Stimulated activated CD8-positive, alpha-beta memory T cell treated with anti-CD3 and anti-CD28 coated beads, Interleukin-7, amount 100 ng/mL, for 4 hours (primary cell): ENCODE data around the gene SLC25A38.

Experiments
- DNase-seq, 2 donors: peaks; one replicate each; pipeline ENCODE4 v3.0.0-alpha.2; 2020; ENCODE audit warnings: low read depth in 2 of 2

SLC25A38 gene

GRCh38 chr3:39376959-39377634 lies 6.1 kb upstream of the SLC25A38 start:
- no peak for DNase-seq

- peak; percentile 31 to 43 for DNase-seq
Observed at GRCh38 chr3:39378088-39378487, 5.1 kb upstream of the SLC25A38 start.

DNA sequence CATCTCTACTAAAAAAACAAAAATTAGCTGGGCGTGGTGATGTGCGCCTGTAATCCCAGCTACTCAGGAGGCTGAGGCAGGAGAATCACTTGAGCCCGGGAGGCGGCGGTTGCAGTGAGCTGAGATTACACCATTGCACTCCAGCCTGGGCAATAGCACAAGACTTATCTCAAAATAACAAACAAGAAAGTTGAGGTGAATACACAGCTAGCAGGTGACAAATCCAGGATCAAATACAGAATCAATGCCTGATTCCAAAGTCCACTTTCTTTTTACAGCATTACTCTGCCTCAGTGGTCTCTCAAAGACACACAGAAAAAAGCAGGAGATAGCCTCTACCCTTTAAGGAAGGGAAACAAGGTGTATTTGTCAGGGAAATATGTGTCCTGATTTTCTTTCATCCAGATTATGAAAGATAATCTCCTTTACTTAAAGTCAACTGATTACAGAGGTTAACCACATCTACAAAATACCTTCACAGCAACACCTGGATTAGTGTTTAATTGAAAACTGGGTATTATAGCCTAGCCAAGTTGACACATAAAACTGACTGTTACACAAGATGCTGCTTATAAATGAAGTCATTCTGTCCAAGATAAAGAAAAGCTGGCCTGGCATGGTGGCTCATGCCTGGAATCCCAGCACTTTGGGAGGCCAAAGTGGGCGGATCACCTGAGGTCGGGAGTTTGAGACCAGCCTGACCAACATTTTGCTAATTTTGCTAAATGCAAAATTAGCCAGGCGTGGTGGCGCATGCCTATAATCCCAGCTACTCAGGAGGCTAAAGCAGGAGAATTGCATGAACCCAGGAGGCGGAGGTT lies 4.0 kb upstream of the SLC25A38 start:
- DNase-seq, result no peak

DNA sequence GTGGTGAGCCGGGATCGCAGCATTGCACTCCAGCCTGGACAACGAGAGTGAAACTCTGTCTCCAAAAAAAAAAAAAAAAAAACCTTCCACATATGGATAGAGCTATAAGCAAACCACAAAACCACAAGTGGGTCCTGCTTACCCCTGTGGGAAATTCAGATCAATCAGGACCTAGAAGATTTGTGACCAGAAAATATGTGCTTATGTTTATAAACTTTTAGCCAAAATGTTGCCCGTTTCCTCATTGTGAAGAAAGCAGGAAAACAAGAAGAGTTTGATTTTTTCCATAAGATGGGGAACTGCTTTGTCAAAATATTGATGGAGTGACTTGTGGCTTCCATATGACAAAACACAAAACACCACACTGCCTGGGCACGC lies 3.4 kb upstream of the SLC25A38 start:
- DNase-seq, result no peak

GRCh38 chr3:39381432-39381831 lies 1.7 kb upstream of the SLC25A38 start:
- no peak for DNase-seq

DNA sequence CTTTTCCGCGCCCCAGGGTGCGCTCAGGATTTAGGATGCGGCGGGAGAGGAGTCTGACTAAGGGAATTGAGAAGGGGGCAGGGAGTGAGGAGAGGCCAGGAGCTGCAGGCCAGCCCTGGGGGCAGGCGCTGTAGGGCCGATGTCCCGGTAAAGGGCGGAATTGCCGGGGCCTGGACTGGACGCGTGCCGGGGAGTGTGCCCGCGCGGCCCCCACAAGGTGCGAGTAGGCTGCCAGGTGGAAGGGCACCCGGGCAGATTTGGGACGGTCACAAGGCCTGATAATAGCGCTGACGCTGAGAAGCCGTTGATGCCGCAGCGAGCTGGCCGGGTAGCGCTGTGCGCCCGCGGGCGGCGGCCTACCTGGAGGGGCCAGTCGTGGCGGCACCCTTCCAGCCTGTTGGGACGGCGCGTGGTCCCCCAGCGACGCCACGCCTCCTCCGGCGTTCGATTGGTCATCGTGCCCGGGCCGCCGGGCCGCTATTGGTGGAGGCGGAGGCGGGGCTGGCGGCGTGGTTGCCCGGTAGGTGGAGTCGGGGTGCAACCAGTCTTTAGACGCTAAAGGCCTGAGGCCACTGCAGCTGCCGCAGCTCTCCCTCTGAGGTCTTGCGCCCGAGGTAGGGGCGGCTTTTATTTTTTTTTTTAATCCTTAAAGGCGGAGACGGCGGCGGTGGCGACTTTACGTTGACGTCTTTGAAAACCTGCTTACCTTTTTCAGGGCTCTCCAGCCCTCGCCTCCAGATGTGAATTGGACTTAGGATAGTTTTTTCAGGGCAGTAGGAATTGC lies 903 bp downstream of the SLC25A38 start:
- DNase-seq, result peak; percentile 86 to 94

GRCh38 chr3:39384665-39385000 lies 1.5 kb downstream of the SLC25A38 start:
- DNase-seq, result no peak

- no peak for DNase-seq
Observed at GRCh38 chr3:39385456-39386090, 2.4 kb downstream of the SLC25A38 start.

DNA sequence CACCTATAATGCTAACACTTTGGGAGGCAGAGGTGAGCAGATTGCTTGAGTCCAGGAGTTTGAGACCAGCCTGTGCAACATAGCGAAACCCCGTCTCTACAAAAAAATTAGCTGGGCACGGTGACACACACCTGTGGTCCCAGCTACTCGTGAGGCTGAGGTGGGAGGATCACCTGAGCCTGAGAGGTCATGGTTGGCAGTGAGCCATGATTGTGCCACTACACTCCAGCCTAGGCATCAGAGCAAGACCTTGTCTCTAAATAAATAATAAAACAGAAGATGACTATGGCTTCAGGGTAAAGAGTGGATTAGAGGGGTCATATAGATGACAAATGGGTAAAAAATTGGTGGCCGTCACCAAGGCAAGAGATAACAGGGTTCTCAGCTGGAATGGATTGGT lies 3.1 kb downstream of the SLC25A38 start:
- DNase-seq, result no peak

DNA sequence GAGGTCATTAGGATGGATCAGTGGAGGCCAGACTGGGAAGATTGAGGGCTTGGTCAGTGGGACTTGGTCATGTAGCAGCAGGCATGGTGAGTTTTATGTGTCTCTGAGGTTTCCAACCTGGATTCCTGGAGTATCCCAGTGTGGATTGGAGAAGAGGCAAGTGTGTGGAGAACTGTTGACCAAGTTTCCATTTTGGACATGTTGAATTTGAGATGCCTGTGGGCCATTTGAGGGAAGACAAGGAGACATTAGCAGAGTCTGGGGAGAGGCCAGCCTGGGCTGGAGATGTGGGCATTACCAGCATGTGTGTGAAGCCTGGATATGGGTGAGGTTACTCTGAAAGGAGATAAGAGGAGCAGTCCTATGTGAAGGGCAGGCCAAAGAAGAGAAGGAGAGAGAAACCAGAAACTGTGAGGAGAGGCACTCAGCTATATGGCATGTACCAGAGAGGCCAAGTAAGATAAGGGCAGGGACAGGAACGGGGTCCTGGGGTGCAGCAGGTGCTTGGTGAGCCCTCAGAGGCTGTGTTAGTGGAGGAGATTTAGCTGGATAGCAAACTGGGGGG lies 4.3 kb downstream of the SLC25A38 start:
- DNase-seq, result no peak

DNA sequence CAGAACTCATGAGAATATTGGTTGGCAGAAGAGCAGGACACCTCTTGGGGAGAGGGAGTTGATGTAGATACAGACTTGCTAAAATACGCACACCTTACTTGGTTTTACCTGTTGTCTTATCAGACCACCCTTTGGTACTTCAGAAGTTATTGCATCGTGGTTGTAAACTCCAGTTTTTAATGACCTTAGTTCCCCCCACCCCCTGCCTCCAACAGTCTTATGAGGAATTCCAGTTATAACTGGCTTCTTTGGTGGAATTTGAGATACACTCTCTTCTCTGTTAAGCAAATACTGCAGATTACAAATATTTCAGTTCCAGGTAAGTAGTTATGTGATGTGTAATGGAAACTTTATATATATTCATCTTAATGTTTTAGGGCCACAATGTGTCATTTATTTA lies 5.0 kb downstream of the SLC25A38 start:
- no peak for DNase-seq

DNA sequence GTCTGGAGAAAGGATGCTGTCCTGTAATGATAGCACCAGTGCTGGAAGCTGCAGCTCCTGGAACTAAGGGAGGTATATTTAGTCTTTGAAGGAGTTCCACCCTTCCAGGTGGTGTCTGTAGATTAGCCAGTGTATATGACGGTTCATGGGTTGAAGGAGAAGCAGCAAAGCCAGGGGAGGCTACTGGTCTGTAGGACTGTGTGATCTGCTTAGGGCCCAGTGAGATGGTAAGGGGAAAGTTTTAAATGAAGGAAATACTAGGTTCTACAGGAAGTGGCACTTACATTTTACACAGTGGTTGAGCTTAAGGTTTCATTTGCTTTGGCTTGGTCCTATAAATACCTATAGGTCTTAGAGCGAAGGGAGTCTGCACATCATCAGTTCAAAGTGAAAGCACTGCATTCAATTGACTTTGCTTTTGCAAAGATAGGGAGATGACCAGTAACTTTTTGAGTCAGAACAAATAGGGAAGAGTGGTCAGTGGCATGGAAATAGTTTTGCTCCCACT lies 5.6 kb downstream of the SLC25A38 start:
- no peak for DNase-seq

DNA sequence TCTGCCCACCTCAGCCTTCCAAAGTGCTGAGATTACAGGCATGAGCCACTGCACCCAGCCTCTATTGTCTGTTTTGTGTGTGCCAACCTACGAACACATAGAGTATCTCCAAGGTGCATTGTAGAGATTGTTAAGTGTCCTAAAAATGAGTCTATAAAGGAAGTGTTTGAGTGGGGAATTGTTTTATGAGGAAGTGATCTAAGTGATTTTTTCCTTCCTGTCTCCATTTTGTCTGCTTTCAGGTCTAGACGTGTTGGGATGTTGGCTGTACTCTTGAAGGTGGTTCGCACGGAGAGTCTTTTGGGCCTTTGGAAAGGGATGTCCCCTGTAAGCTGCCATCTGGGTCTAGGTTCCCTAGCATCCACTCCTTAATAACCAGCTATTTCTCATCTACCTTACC lies 7.0 kb downstream of the SLC25A38 start:
- no peak for DNase-seq

GRCh38 chr3:39396690-39397089 lies 13.5 kb downstream of the SLC25A38 start:
- no peak for DNase-seq

GRCh38 chr3:39398700-39399099 lies 15.5 kb downstream of the SLC25A38 start:
- DNase-seq, result no peak

- DNase-seq, result no peak
Observed at GRCh38 chr3:39401983-39402382, 18.8 kb downstream of the SLC25A38 start.

DNA sequence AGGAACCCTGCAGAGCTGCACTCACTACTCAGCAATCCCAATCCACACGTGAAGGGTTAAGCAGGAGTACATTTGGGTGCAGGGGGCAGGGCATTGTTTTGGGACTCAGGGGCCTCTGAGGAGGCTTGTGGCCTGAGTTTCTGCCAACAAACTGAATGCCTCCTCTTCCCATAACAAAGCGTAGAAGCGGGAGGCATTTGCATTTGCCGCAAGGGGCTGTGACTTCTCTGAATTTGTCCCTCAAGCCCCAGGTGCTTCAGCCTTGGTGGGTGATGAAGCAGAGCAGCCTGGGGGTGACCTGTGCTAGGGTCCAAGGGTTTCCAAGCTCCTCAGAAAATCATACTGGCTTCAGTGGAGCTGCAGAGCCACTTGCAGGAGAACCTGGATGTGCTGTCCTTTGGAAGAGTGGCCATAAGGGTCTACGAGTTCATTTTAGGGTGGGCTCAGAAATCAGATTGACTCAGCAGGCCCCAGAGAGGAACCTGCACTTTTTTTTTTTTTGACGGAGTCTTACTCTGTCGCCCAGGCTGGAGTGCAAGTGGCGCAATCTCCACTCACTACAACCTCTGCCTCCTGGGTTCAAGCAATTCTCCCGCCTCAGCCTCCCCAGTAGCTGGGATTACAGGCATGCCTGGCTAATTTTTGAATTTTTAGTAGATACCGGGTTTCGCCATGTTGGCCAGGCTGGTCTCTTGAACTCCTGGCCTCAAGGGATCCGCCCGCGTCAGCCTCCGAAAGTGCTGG lies 21.9 kb downstream of the SLC25A38 start:
- no peak for DNase-seq

DNA sequence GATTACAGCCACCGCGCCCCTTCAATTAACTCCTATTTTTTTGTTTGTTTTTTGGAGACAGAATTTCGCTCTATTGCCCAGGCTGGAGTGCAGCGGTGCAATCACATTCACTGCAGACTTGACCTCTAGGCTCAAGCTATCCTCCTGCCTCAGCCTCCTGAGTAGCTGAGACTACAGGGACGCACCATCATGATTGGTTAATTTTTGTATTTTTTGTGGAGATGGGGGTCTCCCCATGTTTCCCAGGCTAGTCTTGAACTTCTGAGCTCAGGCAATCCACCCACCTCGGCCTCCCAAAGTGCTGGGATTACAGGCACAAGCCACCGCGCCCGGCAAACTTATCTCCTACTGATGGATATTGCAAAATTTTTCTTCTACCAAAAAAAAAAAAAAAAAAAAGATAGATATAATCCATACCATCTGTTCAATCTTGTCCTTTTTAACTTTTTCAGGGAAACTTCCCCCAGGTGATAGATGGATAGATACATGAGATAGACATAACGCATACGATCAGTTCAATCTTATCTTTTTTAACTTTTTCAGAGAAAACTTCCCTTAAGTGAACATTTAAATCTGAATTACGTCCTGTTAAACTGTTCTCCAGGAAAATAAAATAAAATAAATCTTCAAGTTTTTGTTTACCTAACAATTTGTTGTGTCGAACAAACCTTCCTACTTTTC lies 22.7 kb downstream of the SLC25A38 start:
- DNase-seq, result no peak

GRCh38 chr3:39406368-39407258 lies 23.4 kb downstream of the SLC25A38 start, which contains the start of gene RPSA:
TSS of gene RPSA (plus strand) at chr3:39406720. CDS start at chr3:39407654, 934 bp downstream.
- peak; percentile 92 to 95 for DNase-seq
